ENCODE measurements around the gene ADGRB2.

ADGRB2 gene

DNA sequence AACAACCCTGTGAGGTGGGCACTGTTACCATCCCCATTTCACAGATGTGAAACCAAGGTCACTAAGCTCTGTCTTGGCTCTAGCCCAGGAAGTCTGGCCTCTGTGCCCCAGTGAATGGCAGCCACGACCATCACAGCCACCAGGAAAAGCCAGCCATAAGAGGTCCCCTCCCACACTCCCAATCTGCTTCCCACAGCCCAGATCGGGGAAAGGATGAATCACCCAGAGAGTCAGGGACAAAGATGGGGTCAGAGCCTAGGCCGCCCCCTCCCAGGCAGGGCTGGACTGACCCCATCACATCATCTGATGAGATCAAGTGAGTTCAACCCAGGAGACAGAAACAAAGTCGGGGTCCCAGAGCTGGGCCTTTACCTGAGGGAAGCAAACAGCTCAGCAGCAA is 37.4 kb downstream of the ADGRB2 start:
- Histone ChIP-seq H3K27ac (ENCODE audit: low read length) (no peak overlapping the region), H3K36me3 (ENCODE audit: control insufficient read depth, low read depth, low read length) (no peaks in the 10 kb centered on the region)

DNA sequence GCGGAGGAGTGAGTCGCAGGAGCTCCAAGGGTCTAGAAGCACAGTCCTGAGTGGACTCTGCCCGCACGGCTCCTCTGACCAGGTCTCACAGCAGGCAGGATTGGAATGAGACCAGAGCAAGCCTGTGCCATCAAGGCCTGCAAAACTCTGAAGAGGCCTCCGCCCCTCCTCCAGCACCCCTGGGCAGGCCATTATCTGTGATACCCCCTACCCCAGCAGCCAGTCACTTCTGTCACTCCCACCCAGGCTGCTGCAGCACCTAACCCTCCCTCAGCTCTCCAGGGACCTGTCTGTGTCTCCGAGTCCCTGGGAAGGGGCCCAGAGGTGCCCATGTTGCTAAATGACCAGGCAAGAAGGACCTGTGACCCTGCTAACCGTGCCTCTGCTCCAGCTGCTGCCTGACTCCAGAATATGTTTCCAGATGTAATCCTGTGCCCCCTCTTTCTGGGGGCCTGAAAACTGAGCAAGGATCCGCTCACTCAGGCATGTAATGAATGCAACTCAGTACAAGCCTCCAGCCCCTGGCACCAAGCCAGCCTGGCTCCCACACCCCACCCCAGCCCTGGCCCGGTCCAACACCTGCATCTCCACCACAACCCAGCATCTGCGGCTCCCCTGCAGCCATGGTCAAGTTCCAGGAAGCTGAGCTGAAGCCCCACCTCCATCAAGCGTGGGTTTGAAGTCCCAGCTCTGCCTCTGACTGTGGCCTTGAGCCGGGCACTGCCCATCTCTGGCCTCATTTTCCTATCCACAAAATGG is 38.2 kb downstream of the ADGRB2 start:
- no peak overlapping the region for H3K9ac ChIP-seq (ENCODE audit: low read length)
- peaks cover 4% of the 10 kb centered on the region for H3K4me1 ChIP-seq (ENCODE audit: control insufficient read depth, low read depth, low read length)
- no peaks in the 10 kb centered on the region for H3K36me3 ChIP-seq (ENCODE audit: control insufficient read depth, low read depth, low read length)
- H3K27me3 ChIP-seq (ENCODE audit: control insufficient read depth, insufficient read depth, low read length) = no peaks in the 10 kb centered on the region
- H3K27ac ChIP-seq (ENCODE audit: low read length) = no peak overlapping the region
- no peak overlapping the region for H3K4me3 ChIP-seq (ENCODE audit: low read length)
- H3K9me3 ChIP-seq (ENCODE audit: control insufficient read depth, low read depth, low read length) = no peaks in the 10 kb centered on the region

More for the DNA sequence above, 37.4 kb downstream of the ADGRB2 start:
- Histone ChIP-seq H3K27me3 (ENCODE audit: control insufficient read depth, insufficient read depth, low read length) (no peaks in the 10 kb centered on the region), H3K9me3 (ENCODE audit: control insufficient read depth, low read depth, low read length) (no peaks in the 10 kb centered on the region), H3K4me1 (ENCODE audit: control insufficient read depth, low read depth, low read length) (peaks cover 4% of the 10 kb centered on the region), H3K4me3 (ENCODE audit: low read length) (no peak overlapping the region), H3K9ac (ENCODE audit: low read length) (no peak overlapping the region)

DNA sequence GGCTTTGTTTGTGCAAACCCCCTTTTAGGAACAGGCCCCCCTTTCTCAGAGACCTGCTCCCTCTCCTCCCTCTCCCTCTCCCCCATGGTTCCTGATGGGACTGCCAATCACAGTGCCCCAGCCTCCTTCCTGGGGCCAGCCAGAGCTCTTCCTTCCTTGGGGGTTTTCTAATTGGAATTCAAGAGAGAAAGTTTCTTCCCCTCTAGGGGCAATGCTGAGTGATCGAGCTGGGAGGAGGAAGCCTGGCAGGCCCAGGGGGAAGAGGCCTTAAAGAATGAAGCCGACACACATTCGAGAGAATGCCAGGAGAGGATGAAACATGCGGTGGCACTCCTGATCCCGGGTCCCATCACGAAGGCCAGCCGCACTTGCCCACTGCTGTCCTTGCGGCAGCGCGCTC is 39.0 kb downstream of the ADGRB2 start:
- H3K9me3 ChIP-seq (ENCODE audit: control insufficient read depth, low read depth, low read length) = no peaks in the 10 kb centered on the region
- H3K27me3 ChIP-seq (ENCODE audit: control insufficient read depth, insufficient read depth, low read length) = no peaks in the 10 kb centered on the region
- no peaks in the 10 kb centered on the region for H3K36me3 ChIP-seq (ENCODE audit: control insufficient read depth, low read depth, low read length)
- no peak overlapping the region for H3K9ac ChIP-seq (ENCODE audit: low read length)
- no peak overlapping the region for H3K4me3 ChIP-seq (ENCODE audit: low read length)
- peaks cover 4% of the 10 kb centered on the region for H3K4me1 ChIP-seq (ENCODE audit: control insufficient read depth, low read depth, low read length)
- H3K27ac ChIP-seq (ENCODE audit: low read length) = no peak overlapping the region

DNA sequence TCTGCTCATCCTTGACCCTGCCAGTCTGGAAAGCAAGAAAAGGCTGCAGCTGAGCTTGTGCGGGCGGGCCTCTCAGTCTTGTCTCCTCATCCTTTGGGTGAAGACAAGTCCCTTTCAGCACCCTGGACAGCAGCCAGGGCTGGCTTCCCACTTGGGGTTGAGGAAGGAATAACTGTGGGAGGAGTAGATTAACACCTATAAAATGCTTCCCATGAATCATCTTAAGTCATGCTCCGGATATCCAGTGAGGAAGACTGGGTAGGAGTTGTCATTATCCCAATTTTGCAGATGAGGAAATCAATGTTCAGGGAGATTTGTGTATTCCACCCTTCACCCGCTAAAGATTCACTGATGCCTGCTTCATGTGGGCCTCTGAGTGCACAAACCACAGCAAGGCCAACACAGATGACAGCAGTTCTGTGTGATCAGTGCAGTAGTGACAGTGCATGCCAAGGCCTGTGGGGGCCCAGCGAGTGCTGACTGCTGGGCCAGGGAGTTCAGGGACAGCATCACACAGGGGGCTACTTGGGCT is 40.2 kb downstream of the ADGRB2 start:
- Histone ChIP-seq H3K27me3 (ENCODE audit: control insufficient read depth, insufficient read depth, low read length) (no peaks in the 10 kb centered on the region), H3K27ac (ENCODE audit: low read length) (no peak overlapping the region), H3K9ac (ENCODE audit: low read length) (no peak overlapping the region), H3K36me3 (ENCODE audit: control insufficient read depth, low read depth, low read length) (no peaks in the 10 kb centered on the region), H3K9me3 (ENCODE audit: control insufficient read depth, low read depth, low read length) (no peaks in the 10 kb centered on the region), H3K4me3 (ENCODE audit: low read length) (no peak overlapping the region), H3K4me1 (ENCODE audit: control insufficient read depth, low read depth, low read length) (peaks cover 4% of the 10 kb centered on the region)

DNA sequence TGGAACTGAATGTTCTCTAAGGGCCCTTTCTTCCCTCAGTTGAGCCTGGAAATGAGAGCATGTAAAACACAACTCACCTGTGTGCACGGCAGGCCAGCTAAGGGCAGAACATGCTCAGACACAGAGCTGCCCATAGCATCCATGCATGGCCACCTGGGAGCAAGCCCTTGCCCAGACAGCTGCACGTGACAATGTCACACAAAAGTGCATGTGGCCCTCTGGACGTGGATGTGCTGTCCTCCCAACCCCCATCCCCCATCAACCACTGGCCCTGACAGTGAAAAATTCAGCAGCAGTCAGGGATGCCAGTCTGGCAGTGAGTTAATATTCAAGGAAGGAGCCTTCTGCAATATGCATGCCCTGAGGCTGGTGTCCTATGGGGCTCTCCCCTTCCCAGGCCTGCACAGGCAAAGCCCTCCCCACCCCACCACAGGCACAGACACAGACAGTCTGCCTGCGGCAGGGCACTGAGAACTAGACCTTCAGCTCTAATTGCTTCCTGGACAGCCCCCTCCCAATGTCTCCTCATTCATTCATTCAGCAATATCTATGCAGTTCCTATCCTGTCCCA is 45.7 kb downstream of the ADGRB2 start:
- Histone ChIP-seq H3K4me1 (ENCODE audit: control insufficient read depth, low read depth, low read length) (no peaks in the 10 kb centered on the region), H3K27ac (ENCODE audit: low read length) (no peak overlapping the region), H3K9ac (ENCODE audit: low read length) (no peak overlapping the region), H3K27me3 (ENCODE audit: control insufficient read depth, insufficient read depth, low read length) (no peaks in the 10 kb centered on the region), H3K36me3 (ENCODE audit: control insufficient read depth, low read depth, low read length) (no peaks in the 10 kb centered on the region), H3K9me3 (ENCODE audit: control insufficient read depth, low read depth, low read length) (no peaks in the 10 kb centered on the region), H3K4me3 (ENCODE audit: low read length) (no peak overlapping the region)

DNA sequence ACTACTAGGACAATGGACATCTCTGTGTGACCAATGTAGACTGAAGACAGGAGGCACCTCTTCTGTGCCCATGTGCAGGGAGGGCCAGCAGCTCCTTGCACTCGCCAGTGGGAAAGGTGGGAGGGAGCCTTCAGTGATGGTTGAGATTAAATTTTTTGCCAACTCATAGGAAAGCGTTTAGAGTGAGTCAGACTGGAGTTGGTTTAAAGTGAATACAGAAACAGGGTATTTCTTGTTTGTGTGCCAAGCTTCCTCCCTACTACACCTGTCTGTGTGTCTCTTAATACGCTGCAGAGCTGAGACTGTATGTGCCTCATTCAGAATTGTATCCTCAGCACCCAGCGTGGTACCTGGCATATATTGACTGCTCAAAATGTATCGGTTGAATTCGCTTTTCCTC is 46.8 kb downstream of the ADGRB2 start:
- Histone ChIP-seq H3K9me3 (ENCODE audit: control insufficient read depth, low read depth, low read length) (no peaks in the 10 kb centered on the region), H3K4me1 (ENCODE audit: control insufficient read depth, low read depth, low read length) (no peaks in the 10 kb centered on the region), H3K27me3 (ENCODE audit: control insufficient read depth, insufficient read depth, low read length) (no peaks in the 10 kb centered on the region), H3K36me3 (ENCODE audit: control insufficient read depth, low read depth, low read length) (no peaks in the 10 kb centered on the region), H3K4me3 (ENCODE audit: low read length) (no peak overlapping the region), H3K9ac (ENCODE audit: low read length) (no peak overlapping the region), H3K27ac (ENCODE audit: low read length) (no peak overlapping the region)

DNA sequence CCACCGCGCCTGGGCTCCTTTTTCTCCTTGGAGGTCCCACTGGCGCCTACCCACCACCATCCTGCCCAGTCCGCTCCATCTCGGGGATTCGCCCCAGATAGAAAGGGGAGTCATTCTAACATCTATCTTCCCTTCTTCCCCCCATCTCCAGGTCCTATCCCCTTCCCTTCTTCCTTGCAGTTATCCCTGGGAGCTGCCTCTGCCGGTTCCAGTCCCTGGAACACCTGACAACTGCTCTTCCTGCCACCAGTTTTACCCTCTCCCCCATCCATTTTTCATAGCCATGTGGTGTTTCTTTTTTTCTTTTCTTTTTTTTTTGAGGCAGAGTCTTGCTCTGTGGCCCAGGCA is 48.3 kb downstream of the ADGRB2 start:
- no peak overlapping the region for H3K9ac ChIP-seq (ENCODE audit: low read length)
- H3K4me1 ChIP-seq (ENCODE audit: control insufficient read depth, low read depth, low read length) = no peaks in the 10 kb centered on the region
- H3K27me3 ChIP-seq (ENCODE audit: control insufficient read depth, insufficient read depth, low read length) = no peaks in the 10 kb centered on the region
- H3K9me3 ChIP-seq (ENCODE audit: control insufficient read depth, low read depth, low read length) = no peaks in the 10 kb centered on the region
- H3K27ac ChIP-seq (ENCODE audit: low read length) = no peak overlapping the region
- H3K4me3 ChIP-seq (ENCODE audit: low read length) = peak overlapping the region; percentile 41
- no peaks in the 10 kb centered on the region for H3K36me3 ChIP-seq (ENCODE audit: control insufficient read depth, low read depth, low read length)

DNA sequence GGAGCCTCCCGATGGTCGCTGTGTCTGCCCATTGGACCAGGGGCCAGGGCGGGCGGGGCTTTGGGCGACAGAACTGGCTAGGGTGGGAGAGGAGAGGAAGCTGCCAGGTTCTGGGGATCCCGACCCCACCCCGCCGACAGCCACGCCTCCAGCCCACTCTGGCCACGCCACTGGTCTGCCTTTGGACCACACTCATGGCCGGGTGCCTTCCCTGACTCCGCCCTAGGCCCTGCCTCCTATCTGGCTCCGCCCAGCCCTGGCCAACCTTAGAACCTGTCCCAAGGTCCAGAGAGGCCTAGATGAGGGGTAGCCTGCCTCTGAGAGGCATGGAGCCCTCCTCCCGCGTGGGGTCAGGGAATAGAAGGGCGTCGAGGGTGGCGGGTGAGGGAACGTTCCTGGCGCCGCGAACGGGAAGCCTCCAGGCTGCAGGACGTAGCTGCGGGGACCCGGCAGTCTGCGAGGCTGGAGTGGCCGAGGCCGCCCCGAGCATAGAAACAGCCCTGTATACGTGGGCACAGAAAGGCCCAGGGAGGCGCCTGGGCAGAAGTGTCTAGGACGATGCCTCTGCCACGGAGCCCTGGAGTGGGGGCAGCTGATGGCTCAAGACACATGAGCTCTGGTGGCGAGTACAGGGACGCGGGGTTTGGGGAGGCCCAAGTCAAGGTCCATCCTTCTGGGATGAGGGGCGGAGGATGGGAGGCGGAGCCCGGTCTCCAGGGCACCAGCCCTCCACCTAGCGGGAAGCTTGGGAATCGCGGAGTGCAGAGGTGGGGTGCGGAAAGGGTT is 48.9 kb downstream of the ADGRB2 start:
- no peaks in the 10 kb centered on the region for H3K4me1 ChIP-seq (ENCODE audit: control insufficient read depth, low read depth, low read length)
- peak overlapping the region; percentile 33 for H3K9ac ChIP-seq (ENCODE audit: low read length)
- no peaks in the 10 kb centered on the region for H3K9me3 ChIP-seq (ENCODE audit: control insufficient read depth, low read depth, low read length)
- no peaks in the 10 kb centered on the region for H3K36me3 ChIP-seq (ENCODE audit: control insufficient read depth, low read depth, low read length)
- peak overlapping the region; percentile 60 for H3K4me3 ChIP-seq (ENCODE audit: low read length)
- H3K27ac ChIP-seq (ENCODE audit: low read length) = no peak overlapping the region
- no peaks in the 10 kb centered on the region for H3K27me3 ChIP-seq (ENCODE audit: control insufficient read depth, insufficient read depth, low read length)

DNA sequence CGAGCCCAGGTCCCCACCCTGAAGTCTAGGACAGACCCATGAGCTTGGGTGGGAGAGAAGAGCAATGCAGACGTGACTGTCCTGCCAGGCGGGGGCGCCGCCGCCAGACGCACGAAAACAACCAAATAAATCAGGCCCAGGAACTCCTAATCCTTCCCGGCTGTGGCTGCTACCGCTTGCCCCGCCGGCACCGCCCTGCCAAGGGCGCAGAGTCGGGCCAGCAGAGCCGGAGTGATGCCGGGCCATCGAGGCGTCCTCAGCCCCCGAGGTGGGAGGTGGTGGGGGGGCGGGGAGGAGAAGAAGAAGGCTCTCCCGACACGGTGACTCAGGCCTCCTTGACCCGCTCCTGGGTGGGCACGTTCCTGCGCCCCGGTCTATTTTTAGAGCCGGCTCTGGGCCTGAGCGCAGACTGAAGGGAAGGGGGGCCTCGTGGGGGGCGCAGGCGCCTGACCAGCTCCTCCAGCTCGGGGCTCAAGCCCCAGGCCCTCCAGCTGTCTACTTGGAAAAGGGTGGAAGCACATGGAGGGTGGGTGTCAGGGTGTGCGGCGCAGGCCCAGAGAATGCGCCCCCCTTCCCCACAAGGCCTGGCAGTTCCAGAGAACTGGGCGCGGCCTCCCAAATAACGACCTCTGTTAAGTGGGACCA is 49.6 kb downstream of the ADGRB2 start:
- Histone ChIP-seq H3K9ac (ENCODE audit: low read length) (peak overlapping the region; percentile 33), H3K36me3 (ENCODE audit: control insufficient read depth, low read depth, low read length) (no peaks in the 10 kb centered on the region), H3K27me3 (ENCODE audit: control insufficient read depth, insufficient read depth, low read length) (no peaks in the 10 kb centered on the region), H3K27ac (ENCODE audit: low read length) (no peak overlapping the region), H3K4me3 (ENCODE audit: low read length) (peak overlapping the region; percentile 60), H3K9me3 (ENCODE audit: control insufficient read depth, low read depth, low read length) (no peaks in the 10 kb centered on the region), H3K4me1 (ENCODE audit: control insufficient read depth, low read depth, low read length) (no peaks in the 10 kb centered on the region)

DNA sequence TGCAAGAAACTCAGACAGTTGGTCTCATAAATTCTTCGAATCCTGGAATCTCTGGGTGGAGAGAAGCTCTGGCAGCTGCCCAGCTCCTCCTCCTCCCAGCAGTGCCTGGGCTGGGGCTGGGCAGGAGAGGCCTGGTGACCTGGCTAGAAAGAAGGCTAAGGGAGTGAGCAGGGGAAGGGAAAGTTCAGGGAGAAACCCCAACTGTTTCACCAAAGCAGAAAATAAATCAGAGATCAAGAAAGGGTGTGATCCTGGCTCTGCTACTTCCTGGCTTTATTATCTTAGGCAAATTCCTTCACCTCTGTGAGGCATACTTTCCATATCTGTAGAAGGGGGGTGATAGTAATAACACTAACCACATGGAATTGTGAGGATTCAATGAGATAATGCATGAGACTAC is 51.5 kb downstream of the ADGRB2 start:
- Histone ChIP-seq H3K9ac (ENCODE audit: low read length) (no peak overlapping the region), H3K4me3 (ENCODE audit: low read length) (no peak overlapping the region)

DNA sequence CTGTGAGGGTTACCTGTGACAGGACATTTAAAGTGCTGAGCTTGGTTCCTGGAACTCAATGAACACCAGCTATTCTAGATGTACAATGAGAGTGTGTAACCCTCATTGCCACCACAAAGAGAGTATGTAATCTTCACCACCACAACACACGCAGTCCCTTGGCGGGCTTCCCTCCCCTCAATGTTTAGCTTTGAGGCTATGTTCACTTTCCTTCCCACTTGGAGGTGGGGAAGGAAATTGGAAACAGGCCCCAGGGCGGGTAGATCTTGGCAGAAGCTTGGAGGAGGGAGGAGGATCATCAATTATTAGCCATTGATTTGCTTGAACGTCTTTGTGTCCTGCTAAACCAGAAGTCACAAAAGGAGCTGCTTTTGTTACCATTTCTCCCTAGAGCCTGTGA is 52.1 kb downstream of the ADGRB2 start:
- no peak overlapping the region for H3K4me3 ChIP-seq (ENCODE audit: low read length)
- no peaks in the 10 kb centered on the region for H3K9me3 ChIP-seq (ENCODE audit: control insufficient read depth, low read depth, low read length)
- no peaks in the 10 kb centered on the region for H3K4me1 ChIP-seq (ENCODE audit: control insufficient read depth, low read depth, low read length)
- no peak overlapping the region for H3K9ac ChIP-seq (ENCODE audit: low read length)
- no peaks in the 10 kb centered on the region for H3K36me3 ChIP-seq (ENCODE audit: control insufficient read depth, low read depth, low read length)
- no peak overlapping the region for H3K27ac ChIP-seq (ENCODE audit: low read length)
- no peaks in the 10 kb centered on the region for H3K27me3 ChIP-seq (ENCODE audit: control insufficient read depth, insufficient read depth, low read length)

More for the DNA sequence above, 51.5 kb downstream of the ADGRB2 start:
- H3K9me3 ChIP-seq (ENCODE audit: control insufficient read depth, low read depth, low read length) = no peaks in the 10 kb centered on the region
- no peaks in the 10 kb centered on the region for H3K4me1 ChIP-seq (ENCODE audit: control insufficient read depth, low read depth, low read length)
- no peaks in the 10 kb centered on the region for H3K36me3 ChIP-seq (ENCODE audit: control insufficient read depth, low read depth, low read length)
- H3K27ac ChIP-seq (ENCODE audit: low read length) = no peak overlapping the region
- no peaks in the 10 kb centered on the region for H3K27me3 ChIP-seq (ENCODE audit: control insufficient read depth, insufficient read depth, low read length)
